ENCODE measurements around the gene GLB1L3. TPM values are rescaled to one million over a fixed set of nuclear protein-coding genes. Genes with fewer than 3 reads are reported as not detected.

Gene GLB1L3
- total and polyA plus RNA-seq, 2 of the 4 experiments (the other 2 are of a cell fraction) = not detected

GRCh38 chr11:134228625-134229024 lies 47.6 kb upstream of the GLB1L3 start:
- Histone ChIP-seq H3K18ac (ENCODE audit: low read depth, low read length) (no peak overlapping the region), H3K36me3 (ENCODE audit: control insufficient read depth, insufficient read depth, low read length) (peaks cover 2% of the 10 kb centered on the region; the same call in 1 of the 2 replicates), H4K8ac (ENCODE audit: low read depth in 2 of 2, low read length in 2 of 2) (no peak overlapping the region), H3K23ac (ENCODE audit: low read depth, low read length) (0 out of 2 replicates have a peak overlapping the region, but pooled peaks have one; percentile 64), H2AFZ (replicated peaks; ENCODE audit: low read length, poor library complexity) (no peak overlapping the region), H3K9ac (ENCODE audit: low read depth, low read length) (no peak overlapping the region), H2BK5ac (ENCODE audit: low read depth, low read length, poor library complexity, severe bottlenecking) (no peak overlapping the region), H3K14ac (replicated peaks; ENCODE audit: low read depth, low read length) (no peak overlapping the region), H3K9me1 (ENCODE audit: insufficient read depth, low read length) (peaks cover 18% of the 10 kb centered on the region), H2BK120ac (ENCODE audit: low read depth, low read length) (no peak overlapping the region), H3K27me3 (ENCODE audit: control insufficient read depth, insufficient read depth, low read length) (no peaks in the 10 kb centered on the region), H3K4ac (ENCODE audit: low read depth, low read length) (no peak overlapping the region), H3K79me1 (ENCODE audit: low read depth in 1 of 2, low read length in 2 of 2) (peaks cover 20 to 72% of the 10 kb centered on the region in 2 experiments), H3K27ac (ENCODE audit: insufficient read depth, low read length) (no peak overlapping the region), H3K4me2 (ENCODE audit: low read depth, low read length) (no peak overlapping the region), H2BK15ac (ENCODE audit: low read depth, low read length) (no peak overlapping the region), H2BK20ac (ENCODE audit: low read depth, low read length) (no peak overlapping the region), H3K56ac (ENCODE audit: extremely low read depth, insufficient read depth, low read length) (no peak overlapping the region), H3K4me1 (ENCODE audit: control insufficient read depth, insufficient read depth, low read length) (peaks cover 2% of the 10 kb centered on the region; the same call in 1 of the 2 replicates), H3K9me3 (ENCODE audit: control insufficient read depth, insufficient read depth, low read length) (no peaks in the 10 kb centered on the region), H2AK9ac (replicated peaks; ENCODE audit: low read depth, low read length, poor library complexity) (no peak overlapping the region), H4K20me1 (ENCODE audit: insufficient read depth, low read length) (peaks cover 41% of the 10 kb centered on the region), H4K5ac (ENCODE audit: low read depth, low read length) (no peak overlapping the region), H3K4me3 (ENCODE audit: insufficient read depth, low read depth, low read length) (no peak overlapping the region), H4K91ac (ENCODE audit: insufficient read depth, low read depth, low read length) (no peak overlapping the region), H2AK5ac (ENCODE audit: low read depth, low read length) (no peak overlapping the region)
- no peak for TF ChIP-seq MXI1 (IDR thresholded peaks at IDR 0.05; ENCODE audit: borderline replicate concordance, low read depth, low read length)
- no peak for TF ChIP-seq FOS (IDR thresholded peaks at IDR 0.05; ENCODE audit: low read depth, low read length)
- TF ChIP-seq CHD1 (IDR thresholded peaks at IDR 0.05; ENCODE audit: low read depth, low read length) = no peak
- no peak for TF ChIP-seq CEBPB (IDR thresholded peaks at IDR 0.05; ENCODE audit: low read depth, low read length)
- TF ChIP-seq NFE2L2 (IDR thresholded peaks at IDR 0.05; ENCODE audit: low read depth, low read length) = no peak
- CTCF ChIA-PET = no interaction called here
- in situ Hi-C loops (cut with MboI; ENCODE audit: low sequenced_read_pairs) = no loop called here
- ATAC-seq (ENCODE audit: low read depth) = no peak
- intact Hi-C loops (cut with micrococcal nuclease) = loop anchor here (10.0 kb wide), 2 partner anchors 184 to 304 kb away; no protein-coding TSS in a partner anchor
- dilution Hi-C loops (cut with HindIII; ENCODE audit: low sequenced_read_pairs, unreplicated experiment) = no loop called here
- BruUV-seq (replicated peaks) = no TSS peak
- POLR2A ChIA-PET (ENCODE audit: unreplicated experiment) = no interaction called here
- no peak for DNase-seq
- WGBS, 2 experiments (ENCODE audit: extremely low coverage in 2 of 2, insufficient read length in 1 of 2) = no CpG with 5 or more reads among the region's 6 CpGs

All from IMR-90 (cell line).